ENCODE data around the gene CBFB. TPM values are rescaled to one million over a fixed set of nuclear protein-coding genes. Genes with fewer than 3 reads are reported as not detected.
A peak's percentile ranks its signal among the peaks of the same experiment; 100 is the strongest.

CBFB gene
- total and polyA plus RNA-seq, 5 donors from 2014 or later: 60.9 to 108 (median 83.6) TPM

DNA sequence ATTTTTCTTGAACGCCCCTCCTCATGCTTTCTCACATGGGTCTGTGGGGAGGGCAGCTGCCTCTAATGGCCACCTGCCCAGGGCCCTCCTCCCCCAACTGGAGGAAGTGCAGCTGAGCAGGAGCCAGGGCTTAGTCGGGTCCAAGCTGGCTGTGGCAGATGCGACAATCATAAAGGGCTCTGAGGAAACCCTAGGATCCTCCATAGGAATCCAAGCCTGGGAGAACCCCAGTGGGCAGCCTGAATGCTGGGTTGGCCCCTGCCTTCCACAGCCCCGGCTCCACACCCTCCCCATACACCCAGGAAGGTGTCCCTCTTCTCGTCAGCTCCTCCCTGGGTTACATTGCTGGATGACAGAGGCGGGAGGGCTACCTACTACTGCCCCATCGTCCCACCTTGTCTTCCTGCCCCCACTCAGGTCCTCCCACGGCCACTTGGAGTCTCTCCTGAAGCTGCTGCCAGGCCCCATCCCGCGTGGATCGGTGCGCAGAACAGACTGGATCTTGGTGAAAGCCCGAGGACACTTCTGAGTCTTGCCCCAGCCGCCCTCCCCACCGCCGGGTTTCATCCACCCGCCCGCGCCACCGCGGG, 15.6 kb upstream of the CBFB start:
- Mint-ChIP-seq H3K4me1 (peaks cover 0 to 18% (median 7%) of the 10 kb centered on the region in 4 donors), H3K27me3 (no peaks in the 10 kb centered on the region), H3K4me3 (peak overlapping the region; percentile 56 to 76 (median 66)), H3K9me3 (no peaks in the 10 kb centered on the region), H3K36me3 (no peaks in the 10 kb centered on the region), H3K27ac (peak overlapping the region; percentile 25 to 54 (median 52))
- H3K36me3 ChIP-seq (ENCODE audit: control insufficient read depth, insufficient read depth, low read length): no peaks in the 10 kb centered on the region
- no peaks in the 10 kb centered on the region for H3K27me3 ChIP-seq (ENCODE audit: control insufficient read depth, insufficient read depth, low read length)
- peak overlapping the region; percentile 37 for H3K4me3 ChIP-seq (ENCODE audit: low read depth, low read length)
- DNase-seq: peak in 1 of 3 donors; percentile 46
- no peaks in the 10 kb centered on the region for H3K9me3 ChIP-seq (ENCODE audit: control insufficient read depth in 2 of 2, low read length in 2 of 2)
- ATAC-seq (ENCODE audit: low read depth in 2 of 2): no peak
- H3K4me1 ChIP-seq (ENCODE audit: control insufficient read depth, insufficient read depth, low read length, poor library complexity, severe bottlenecking): peaks cover 20% of the 10 kb centered on the region
- H3K27ac ChIP-seq (ENCODE audit: insufficient read depth, low read length, poor library complexity, severe bottlenecking): no peak overlapping the region

DNA sequence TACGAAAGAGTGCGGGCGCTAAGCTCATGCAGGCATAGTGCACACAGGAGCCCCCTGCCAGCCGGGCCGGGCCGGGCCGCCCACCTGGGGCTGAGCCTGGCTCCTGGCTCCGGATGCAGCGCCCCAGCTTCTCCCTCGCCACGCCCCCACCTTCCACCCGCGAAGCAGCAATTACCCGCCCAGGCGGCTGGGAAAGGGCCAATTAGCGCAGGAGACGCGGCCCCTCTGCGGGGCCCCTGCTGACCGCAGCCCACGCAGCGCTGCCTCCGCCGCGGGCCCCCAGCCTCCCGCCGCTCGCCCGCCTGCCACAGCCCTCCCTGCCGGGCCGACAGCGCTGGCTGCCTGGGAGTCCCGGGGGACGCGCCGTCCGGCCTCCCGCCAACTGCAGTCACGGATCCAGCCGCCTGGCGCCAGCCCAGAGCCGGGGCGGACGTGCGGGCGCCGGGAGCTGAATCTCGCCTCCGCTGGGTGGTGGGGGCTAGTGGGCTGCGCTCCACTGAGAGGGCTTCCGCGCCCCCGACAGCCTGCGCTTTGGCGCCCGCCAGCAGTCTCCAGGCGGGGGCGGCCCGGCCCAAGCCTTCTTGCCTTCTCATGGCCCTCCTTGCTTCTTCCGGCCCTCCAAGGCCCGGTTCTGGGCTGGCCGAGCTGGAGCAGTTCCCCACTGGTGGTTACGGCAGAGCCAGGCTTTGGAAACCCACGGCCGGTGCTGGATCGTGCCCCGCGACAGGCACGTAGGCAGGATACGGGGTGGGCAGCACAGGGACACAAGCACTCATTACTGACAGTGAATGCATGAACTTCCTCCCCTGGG, 14.9 kb upstream of the CBFB start:
- H3K4me1 ChIP-seq (ENCODE audit: control insufficient read depth, insufficient read depth, low read length, poor library complexity, severe bottlenecking): peaks cover 20% of the 10 kb centered on the region

DNA sequence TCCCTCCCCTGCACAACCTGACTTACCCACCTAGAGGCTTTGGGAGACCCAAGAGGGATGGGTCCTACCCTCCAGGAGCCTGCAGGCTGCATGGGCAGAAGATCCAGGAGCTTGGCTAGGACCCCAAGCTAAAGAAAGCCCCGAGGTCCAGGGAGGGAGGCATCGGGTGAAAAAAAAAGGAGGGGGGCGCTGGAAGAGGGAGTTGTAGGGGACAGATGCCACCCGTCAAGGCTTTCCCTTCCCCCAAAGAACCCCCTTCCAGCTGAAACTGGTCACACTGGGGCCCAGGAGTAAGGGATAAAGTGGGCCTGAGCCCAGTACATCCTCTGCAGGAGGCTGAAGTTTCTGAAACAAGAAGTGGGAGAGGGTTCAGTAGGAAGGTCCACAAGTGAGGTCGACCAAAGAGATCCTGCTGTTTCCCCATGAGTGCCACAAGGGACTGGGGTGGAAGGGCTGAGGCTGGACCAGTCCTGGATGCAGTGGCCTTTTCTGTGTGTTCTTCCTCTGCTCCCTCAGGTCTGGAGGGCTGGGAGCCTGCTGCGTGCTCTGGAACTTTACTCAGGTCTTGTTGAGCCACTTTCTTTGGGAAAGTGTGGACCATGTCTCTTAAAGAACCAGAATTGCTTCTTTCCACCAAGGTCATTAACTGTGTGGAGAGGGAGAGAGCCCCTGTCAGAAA, 14.2 kb upstream of the CBFB start:
- no peaks in the 10 kb centered on the region for H3K27me3 ChIP-seq (ENCODE audit: control insufficient read depth, insufficient read depth, low read length)
- DNase-seq (no peak), ATAC-seq (ENCODE audit: low read depth in 2 of 2) (no peak)
- no peaks in the 10 kb centered on the region for H3K36me3 ChIP-seq (ENCODE audit: control insufficient read depth, insufficient read depth, low read length)
- Mint-ChIP-seq H3K9me3 (no peaks in the 10 kb centered on the region), H3K27ac (peak overlapping the region in 1 of 3 donors; percentile 56), H3K27me3 (no peaks in the 10 kb centered on the region), H3K36me3 (no peaks in the 10 kb centered on the region), H3K4me3 (peak overlapping the region; percentile 73 to 90 (median 80)), H3K4me1 (peaks cover 0 to 18% (median 6%) of the 10 kb centered on the region in 4 donors)
- H3K9me3 ChIP-seq (ENCODE audit: control insufficient read depth in 2 of 2, low read length in 2 of 2): no peaks in the 10 kb centered on the region
- H3K27ac ChIP-seq (ENCODE audit: insufficient read depth, low read length, poor library complexity, severe bottlenecking): no peak overlapping the region
- peaks cover 20% of the 10 kb centered on the region for H3K4me1 ChIP-seq (ENCODE audit: control insufficient read depth, insufficient read depth, low read length, poor library complexity, severe bottlenecking)
- H3K4me3 ChIP-seq (ENCODE audit: low read depth, low read length): no peak overlapping the region

More for the DNA sequence above, 14.9 kb upstream of the CBFB start:
- DNase-seq: peak; percentile 64 to 90 (median 74)
- Mint-ChIP-seq H3K9me3 (no peaks in the 10 kb centered on the region), H3K27me3 (no peaks in the 10 kb centered on the region), H3K27ac (peak overlapping the region in 2 of 3 donors; percentile 54 to 56), H3K4me3 (peak overlapping the region; percentile 75 to 92 (median 88)), H3K36me3 (no peaks in the 10 kb centered on the region), H3K4me1 (peaks cover 0 to 18% (median 7%) of the 10 kb centered on the region in 4 donors)
- no peaks in the 10 kb centered on the region for H3K27me3 ChIP-seq (ENCODE audit: control insufficient read depth, insufficient read depth, low read length)
- H3K9me3 ChIP-seq (ENCODE audit: control insufficient read depth in 2 of 2, low read length in 2 of 2): no peaks in the 10 kb centered on the region
- H3K36me3 ChIP-seq (ENCODE audit: control insufficient read depth, insufficient read depth, low read length): no peaks in the 10 kb centered on the region
- peak; percentile 42 to 51 for ATAC-seq (ENCODE audit: low read depth in 2 of 2)
- no peak overlapping the region for H3K27ac ChIP-seq (ENCODE audit: insufficient read depth, low read length, poor library complexity, severe bottlenecking)
- H3K4me3 ChIP-seq (ENCODE audit: low read depth, low read length): no peak overlapping the region

DNA sequence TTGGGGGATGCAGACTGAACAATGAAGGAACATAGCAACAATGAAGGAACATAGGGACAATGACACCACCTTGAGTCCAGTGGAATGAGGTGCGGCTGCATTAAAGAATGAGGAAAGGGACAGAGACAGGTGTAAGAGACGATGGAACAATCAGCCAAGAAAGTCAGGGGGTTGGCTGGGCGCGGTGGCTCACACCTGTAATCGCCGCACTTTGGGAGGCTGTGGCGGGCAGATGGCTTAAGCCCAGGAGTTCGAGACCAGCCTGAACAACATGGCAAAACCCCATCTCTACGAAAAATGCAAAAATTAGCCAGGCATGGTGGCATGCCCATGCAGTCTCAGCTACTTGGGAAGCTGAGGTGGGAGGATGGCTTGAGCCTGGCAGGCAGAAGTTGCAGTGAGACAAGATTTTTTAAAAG, 13.6 kb upstream of the CBFB start:
- Histone ChIP-seq H3K4me1 (ENCODE audit: control insufficient read depth, insufficient read depth, low read length, poor library complexity, severe bottlenecking) (peaks cover 20% of the 10 kb centered on the region), H3K27me3 (ENCODE audit: control insufficient read depth, insufficient read depth, low read length) (no peaks in the 10 kb centered on the region), H3K36me3 (ENCODE audit: control insufficient read depth, insufficient read depth, low read length) (no peaks in the 10 kb centered on the region), H3K9me3 (ENCODE audit: control insufficient read depth in 2 of 2, low read length in 2 of 2) (no peaks in the 10 kb centered on the region), H3K4me3 (ENCODE audit: low read depth, low read length) (no peak overlapping the region), H3K27ac (ENCODE audit: insufficient read depth, low read length, poor library complexity, severe bottlenecking) (no peak overlapping the region)
- H3K27ac Mint-ChIP-seq: no peak overlapping the region
- peak overlapping the region; percentile 21 to 73 (median 44) for H3K4me3 Mint-ChIP-seq
- H3K36me3 Mint-ChIP-seq: no peaks in the 10 kb centered on the region
- ATAC-seq (ENCODE audit: low read depth in 2 of 2): no peak
- H3K4me1 Mint-ChIP-seq: peaks cover 0 to 18% (median 6%) of the 10 kb centered on the region in 4 donors
- H3K27me3 Mint-ChIP-seq: no peaks in the 10 kb centered on the region
- H3K9me3 Mint-ChIP-seq: no peaks in the 10 kb centered on the region
- DNase-seq: peak in 1 of 3 donors; percentile 44

DNA sequence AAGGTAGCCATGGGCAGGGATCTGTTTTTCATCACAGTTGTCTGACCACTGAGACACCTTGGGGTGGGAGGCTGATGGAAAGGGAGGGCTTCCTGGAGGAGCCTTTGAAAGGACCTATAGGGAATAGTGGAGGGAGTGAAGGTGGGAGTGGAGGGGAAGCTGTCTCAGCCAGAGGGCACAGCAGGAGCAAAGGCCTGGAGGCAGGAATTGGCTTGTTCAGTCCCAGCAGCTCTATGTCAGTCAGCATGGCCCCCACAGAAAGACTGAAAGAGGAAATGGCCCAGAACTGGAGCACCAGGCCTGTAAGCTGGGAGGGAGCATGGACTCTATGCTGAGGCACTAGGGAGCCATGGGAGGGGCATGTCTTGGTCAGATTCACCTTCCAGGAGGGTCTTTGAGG, 12.8 kb upstream of the CBFB start:
- H3K4me3 Mint-ChIP-seq: peak overlapping the region in 2 of 4 donors; percentile 52 to 81
- Histone ChIP-seq H3K4me1 (ENCODE audit: control insufficient read depth, insufficient read depth, low read length, poor library complexity, severe bottlenecking) (peaks cover 20% of the 10 kb centered on the region), H3K36me3 (ENCODE audit: control insufficient read depth, insufficient read depth, low read length) (no peaks in the 10 kb centered on the region), H3K4me3 (ENCODE audit: low read depth, low read length) (no peak overlapping the region), H3K9me3 (ENCODE audit: control insufficient read depth in 2 of 2, low read length in 2 of 2) (no peaks in the 10 kb centered on the region), H3K27ac (ENCODE audit: insufficient read depth, low read length, poor library complexity, severe bottlenecking) (no peak overlapping the region), H3K27me3 (ENCODE audit: control insufficient read depth, insufficient read depth, low read length) (no peaks in the 10 kb centered on the region)
- no peak for ATAC-seq (ENCODE audit: low read depth in 2 of 2)
- no peaks in the 10 kb centered on the region for H3K27me3 Mint-ChIP-seq
- peaks cover 0 to 13% (median 5%) of the 10 kb centered on the region in 4 donors for H3K4me1 Mint-ChIP-seq
- no peak for DNase-seq
- H3K27ac Mint-ChIP-seq: peak overlapping the region in 1 of 3 donors; percentile 92
- H3K9me3 Mint-ChIP-seq: no peaks in the 10 kb centered on the region
- no peaks in the 10 kb centered on the region for H3K36me3 Mint-ChIP-seq

DNA sequence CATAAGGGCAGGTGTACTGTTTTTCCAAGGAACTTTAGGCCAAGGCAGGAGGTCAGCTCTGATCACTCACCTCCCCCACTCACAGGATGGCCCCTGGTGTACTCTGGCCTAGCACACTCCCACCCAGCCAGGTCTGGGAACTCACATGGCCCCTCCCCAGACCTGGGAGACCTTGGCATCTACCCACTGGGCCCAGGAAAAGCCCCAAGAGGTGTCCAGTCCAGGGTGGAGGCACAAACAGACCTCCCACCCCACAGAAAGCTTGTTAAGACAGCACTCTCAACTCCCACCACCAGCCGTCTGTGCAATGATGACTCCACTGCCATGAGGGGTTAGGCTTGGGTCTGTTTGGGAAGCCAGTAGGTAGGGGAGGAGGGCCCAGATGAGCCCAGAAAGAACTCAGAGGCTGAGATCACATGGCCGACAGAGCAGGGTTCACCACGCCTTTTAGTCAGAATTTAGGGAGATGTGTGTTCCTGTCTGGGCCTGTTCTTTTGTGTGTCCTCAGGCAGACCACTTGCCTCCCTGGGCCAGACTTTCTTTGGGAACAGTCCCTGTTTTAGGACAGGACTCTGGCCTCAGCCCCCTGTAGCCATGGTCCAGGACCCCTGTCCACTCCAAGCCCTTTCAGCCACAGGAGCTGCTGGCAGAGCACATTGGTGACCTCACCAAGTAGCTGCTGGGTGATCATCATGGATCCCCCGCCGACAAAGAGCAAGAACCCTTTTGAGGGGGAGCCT, 12.1 kb upstream of the CBFB start:
- DNase-seq: no peak
- Mint-ChIP-seq H3K27ac (no peak overlapping the region), H3K27me3 (no peaks in the 10 kb centered on the region), H3K36me3 (no peaks in the 10 kb centered on the region), H3K4me1 (peaks cover 0 to 13% (median 5%) of the 10 kb centered on the region in 4 donors), H3K4me3 (no peak overlapping the region), H3K9me3 (no peaks in the 10 kb centered on the region)
- no peaks in the 10 kb centered on the region for H3K27me3 ChIP-seq (ENCODE audit: control insufficient read depth, insufficient read depth, low read length)
- ATAC-seq (ENCODE audit: low read depth in 2 of 2): no peak
- H3K4me3 ChIP-seq (ENCODE audit: low read depth, low read length): no peak overlapping the region
- no peaks in the 10 kb centered on the region for H3K9me3 ChIP-seq (ENCODE audit: control insufficient read depth in 2 of 2, low read length in 2 of 2)
- H3K4me1 ChIP-seq (ENCODE audit: control insufficient read depth, insufficient read depth, low read length, poor library complexity, severe bottlenecking): peaks cover 20% of the 10 kb centered on the region
- H3K36me3 ChIP-seq (ENCODE audit: control insufficient read depth, insufficient read depth, low read length): no peaks in the 10 kb centered on the region
- no peak overlapping the region for H3K27ac ChIP-seq (ENCODE audit: insufficient read depth, low read length, poor library complexity, severe bottlenecking)

DNA sequence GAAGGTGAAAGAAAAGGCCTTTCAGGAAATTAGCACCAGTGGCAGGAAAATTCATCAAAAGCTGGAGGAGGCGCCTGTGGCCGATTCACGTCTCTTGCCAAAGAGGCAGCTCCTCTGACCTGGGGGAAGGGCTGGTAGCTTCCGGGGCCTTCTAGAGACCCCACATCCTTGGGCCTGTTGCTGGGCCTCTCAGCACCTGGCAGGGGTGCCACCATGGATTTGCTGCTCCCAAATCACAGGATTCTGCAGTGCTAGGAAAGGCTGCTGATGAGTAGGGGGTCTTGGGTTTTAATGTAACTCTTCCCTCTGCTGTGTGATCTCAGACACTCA, 11.6 kb upstream of the CBFB start:
- Histone ChIP-seq H3K27ac (ENCODE audit: insufficient read depth, low read length, poor library complexity, severe bottlenecking) (no peak overlapping the region), H3K4me3 (ENCODE audit: low read depth, low read length) (no peak overlapping the region), H3K4me1 (ENCODE audit: control insufficient read depth, insufficient read depth, low read length, poor library complexity, severe bottlenecking) (peaks cover 20% of the 10 kb centered on the region), H3K9me3 (ENCODE audit: control insufficient read depth in 2 of 2, low read length in 2 of 2) (no peaks in the 10 kb centered on the region), H3K36me3 (ENCODE audit: control insufficient read depth, insufficient read depth, low read length) (no peaks in the 10 kb centered on the region), H3K27me3 (ENCODE audit: control insufficient read depth, insufficient read depth, low read length) (no peaks in the 10 kb centered on the region)
- Mint-ChIP-seq H3K9me3 (no peaks in the 10 kb centered on the region), H3K27me3 (no peaks in the 10 kb centered on the region), H3K4me1 (peaks cover 0 to 13% (median 5%) of the 10 kb centered on the region in 4 donors), H3K27ac (peak overlapping the region in 1 of 3 donors; percentile 5), H3K4me3 (peak overlapping the region in 2 of 4 donors; percentile 59 to 82), H3K36me3 (no peaks in the 10 kb centered on the region)
- ATAC-seq (ENCODE audit: low read depth in 2 of 2): no peak
- DNase-seq: no peak

Data from CD4-positive, CD25-positive, alpha-beta regulatory T cell (primary cell).